Heart left ventricle (tissue), 16 donors: ENCODE measurements around the gene PKP1. TPM values are rescaled to one million over a fixed set of nuclear protein-coding genes. Genes with fewer than 3 reads are reported as not detected.

Experiments used
- ATAC-seq, 4 donors: fragments of 200-7000 bp; cut with Tn5 transposase; one replicate each; pipeline ENCODE4 v1.9.1; 2020 to 2022; ENCODE audit warnings: moderate library complexity in 4 of 4, mild to moderate bottlenecking in 3 of 4, moderate number of reproducible peaks in 1 of 4
- DNase-seq, 5 donors: peaks; one replicate each; pipeline ENCODE4 v3.0.0-alpha.2; 2020
- H3K27ac ChIP-seq, 12 donors: fragments of 200-600 bp; sonication (generic) in 4 of 12; one replicate each; pipeline versions ENCODE4 v1.5.0 to v1.8.0; 2016 to 2022; ENCODE audit warnings: mild to moderate bottlenecking in 2 of 12
- H3K27me3 ChIP-seq, 9 donors: fragments of 200-600 bp; sonication (generic) in 2 of 9; one replicate each; pipeline versions ENCODE4 v1.5.1 to v1.8.0; 2016 to 2022; ENCODE audit warnings: mild to moderate bottlenecking in 3 of 9
- H3K36me3 ChIP-seq, 9 donors: fragments of 200-600 bp; sonication (generic) in 2 of 9; one replicate each; pipeline versions ENCODE4 v1.5.0 to v1.8.0; 2018 to 2022; ENCODE audit warnings: mild to moderate bottlenecking in 2 of 9
- H3K4me1 ChIP-seq, 12 donors: fragments of 200-600 bp; sonication (generic) in 4 of 12; one replicate each; pipeline versions ENCODE4 v1.5.0 to v1.8.0; 2016 to 2022; ENCODE audit warnings: mild to moderate bottlenecking in 3 of 12
- H3K4me3 ChIP-seq, 12 donors: fragments of 200-600 bp; sonication (generic) in 4 of 12; one replicate each; pipeline versions ENCODE4 v1.5.0 to v1.8.0; 2017 to 2022; ENCODE audit warnings: mild to moderate bottlenecking in 9 of 12, moderate library complexity in 4 of 12
- H3K9me3 ChIP-seq, 12 donors: fragments of 200-600 bp; sonication (generic) in 4 of 12; one replicate each; pipeline versions ENCODE4 v1.5.0 to v1.8.0; 2016 to 2022; ENCODE audit warnings: mild to moderate bottlenecking in 1 of 12
- POLR2A ChIP-seq, 2 donors: fragments of 450-650 bp; IDR thresholded peaks; one replicate each; pipeline ENCODE4 v1.6.1; 2017; ENCODE audit warnings: antibody characterized with exemption in 2 of 2, mild to moderate bottlenecking in 2 of 2, moderate library complexity in 2 of 2
- WGBS, 4 donors: extraction: QIAGEN DNeasy Blood & Tissue Kit in 2 of 4; methylation state at CpG; one replicate each; pipeline versions ENCODE4 v1.1.5 to v1.1.7; 2013 to 2018; 5-methylcytosine and 5-hydroxymethylcytosine counted together
- intact Hi-C, 10 donors: fragments of 100-400 bp; cut with DNase I; formaldehyde crosslinking; loops; one replicate each; pipeline versions ENCODE4 v1.11.1 to v1.14.2; 2022
- polyA plus RNA-seq, 2 donors: library from polyadenylated mRNA; stranded (reverse); fragments of 200-250 nt; gene quantifications; one replicate each; pipeline ENCODE4 v1.2.3, GENCODE V29; 2013
- total RNA-seq, 9 donors: library from RNA; depleted of rRNA in 2 of 9; stranded (reverse); fragments of >200 nt in 2 of 9; fragmentation: NEBNext Ultra II Directional in 3 of 9; extraction: Animal tissue kit (Norgen Biotek cat#: 25700) in 3 of 9; gene quantifications; one replicate each; pipeline versions ENCODE4 v1.1.0 to v1.2.4, GENCODE V29; 2016 to 2023
- TF ChIP-seq, protein P1 (sequence below), 12 donors: fragments of 200-600 bp; sonication (generic) in 4 of 12; IDR thresholded peaks; one replicate each; pipeline versions ENCODE4 v1.5.0 to v1.8.0; 2018 to 2022; ENCODE audit warnings: antibody characterized with exemption in 12 of 12, mild to moderate bottlenecking in 5 of 12
- donor health status: ischemic (EF 13 %, LVEDD 7.1; RV severe dilation, severe dysfunction).
- donor health status: healthy with polysubstance abuse.
- donor health status: DM: no; HTN: yes; CAD: no.
- donor health status: DM: no; HTN: no; CAD: no.
- donor health status: ischemic (EF 25% LVEDD 6.9; RV normal size, moderate dysfunction).
- donor health status: ischemic (EF 25% LVEDD 5.7; RV mildly dilated, moderate dysfunction).
- donor health status: healthy.
- donor health status: DM: yes; HTN: yes; CAD: no.
- donor health status: ischemic (EF 35%, LVEDD 5.7; RV mildly dilated, moderate dysfunction).
- donor health status: nonischemic (EF 11% LVEDD 7.7; RV severe dilation, severe dysfunction).
- donor health status: DM: yes; HTN: yes; CAD: no.
- donor health status: PGD.
- donor health status: ischemic (EF 29% LVEDD 5.4; RV normal size, mild dysfunction).
- donor health status: nonischemic (EF 23%, LVEDD 6.1; RV moderate dilation, normal function).

PKP1 gene
- total and polyA plus RNA-seq, 11 donors = 0.09 to 1.6 (median 0.32) TPM; not detected in 3

DNA sequence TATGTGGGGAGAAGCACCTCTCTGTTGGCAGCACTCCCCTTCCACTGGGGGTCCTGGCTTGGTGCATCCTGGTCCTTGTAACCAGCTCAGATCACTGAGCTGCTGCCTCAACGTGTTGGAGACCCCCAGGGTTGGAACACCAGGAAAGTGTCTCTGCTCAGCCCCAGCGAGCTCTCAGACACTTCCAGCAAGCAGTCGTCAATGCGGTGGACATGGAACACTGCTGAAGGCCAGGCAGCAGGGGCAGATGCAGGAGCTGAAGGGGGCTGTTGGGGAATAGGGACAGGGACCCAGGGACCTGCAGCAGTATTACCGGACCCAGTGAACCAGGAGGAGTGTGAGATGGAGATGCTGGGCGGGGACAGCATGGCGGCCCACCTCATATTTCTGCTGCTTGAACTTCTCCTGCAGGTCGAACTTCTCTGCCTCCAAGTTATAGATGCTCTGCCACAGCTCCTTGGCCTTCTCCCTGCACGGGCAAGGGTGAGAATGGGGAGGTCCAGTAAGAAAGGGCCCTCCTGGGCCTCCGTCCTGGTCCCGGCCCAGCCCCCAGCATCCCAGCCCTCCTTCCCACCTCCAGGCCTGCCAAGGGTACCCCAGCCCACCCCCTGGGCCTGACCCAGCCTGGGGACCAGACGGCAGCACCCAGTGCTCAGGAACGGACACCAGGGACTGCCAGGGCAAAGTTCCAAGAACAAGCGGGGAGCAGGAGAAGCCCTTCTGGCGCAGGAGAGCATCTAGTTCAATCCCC, 77.8 kb downstream of the PKP1 start:
- Histone ChIP-seq H3K9me3 (no peaks in the 10 kb centered on the region), H3K4me3 (no peak overlapping the region), H3K27me3 (no peaks in the 10 kb centered on the region), H3K4me1 (peaks cover 0 to 21% (median 3%) of the 10 kb centered on the region in 12 donors), H3K36me3 (peaks cover 0 to 76% (median 53%) of the 10 kb centered on the region in 9 donors), H3K27ac (peak overlapping the region in 6 of 12 donors; percentile 4 to 58 (median 36))
- 64 to 69% (median 67%) methylated on average over 11 to 15 of the region's 15 CpGs for whole genome bisulfite sequencing, 4 donors
- DNase-seq = peak in 3 of 5 donors; percentile 37 to 54 (median 47)
- TF ChIP-seq POLR2A (IDR thresholded peaks at IDR 0.05) = no peak
- TF ChIP-seq, protein P1, sequence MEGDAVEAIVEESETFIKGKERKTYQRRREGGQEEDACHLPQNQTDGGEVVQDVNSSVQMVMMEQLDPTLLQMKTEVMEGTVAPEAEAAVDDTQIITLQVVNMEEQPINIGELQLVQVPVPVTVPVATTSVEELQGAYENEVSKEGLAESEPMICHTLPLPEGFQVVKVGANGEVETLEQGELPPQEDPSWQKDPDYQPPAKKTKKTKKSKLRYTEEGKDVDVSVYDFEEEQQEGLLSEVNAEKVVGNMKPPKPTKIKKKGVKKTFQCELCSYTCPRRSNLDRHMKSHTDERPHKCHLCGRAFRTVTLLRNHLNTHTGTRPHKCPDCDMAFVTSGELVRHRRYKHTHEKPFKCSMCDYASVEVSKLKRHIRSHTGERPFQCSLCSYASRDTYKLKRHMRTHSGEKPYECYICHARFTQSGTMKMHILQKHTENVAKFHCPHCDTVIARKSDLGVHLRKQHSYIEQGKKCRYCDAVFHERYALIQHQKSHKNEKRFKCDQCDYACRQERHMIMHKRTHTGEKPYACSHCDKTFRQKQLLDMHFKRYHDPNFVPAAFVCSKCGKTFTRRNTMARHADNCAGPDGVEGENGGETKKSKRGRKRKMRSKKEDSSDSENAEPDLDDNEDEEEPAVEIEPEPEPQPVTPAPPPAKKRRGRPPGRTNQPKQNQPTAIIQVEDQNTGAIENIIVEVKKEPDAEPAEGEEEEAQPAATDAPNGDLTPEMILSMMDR (IDR thresholded peaks at IDR 0.05) = no peak
- intact Hi-C loops = loop anchor here in 8 of 10 donors (1.0 to 5.0 kb wide), 4 partner anchors 106 to 109 kb away; no protein-coding TSS in a partner anchor
- no peak for ATAC-seq

GRCh38 chr1:201361652-201362504, 78.6 kb downstream of the PKP1 start:
- Histone ChIP-seq H3K27ac (peak overlapping the region in 5 of 12 donors; percentile 30 to 58 (median 48)), H3K4me3 (no peak overlapping the region), H3K4me1 (peaks cover 0 to 21% (median 3%) of the 10 kb centered on the region in 12 donors), H3K27me3 (no peaks in the 10 kb centered on the region), H3K9me3 (no peaks in the 10 kb centered on the region), H3K36me3 (peaks cover 0 to 83% (median 54%) of the 10 kb centered on the region in 9 donors)
- ATAC-seq (peak in 2 of 4 donors; percentile 2 to 10), DNase-seq (peak in 3 of 5 donors; percentile 51 to 57 (median 56))
- TF ChIP-seq, protein P1 (IDR thresholded peaks at IDR 0.05) = peak; percentile 56 to 77 (median 71)
- peak in 1 of 2 donors; percentile 30 for TF ChIP-seq POLR2A (IDR thresholded peaks at IDR 0.05)
- intact Hi-C loops = loop anchor here (1.0 to 5.0 kb wide), 5 partner anchors 106 to 110 kb away; no protein-coding TSS in a partner anchor
- WGBS, 4 donors = 42 to 45% (median 43%) methylated on average over 10 of the region's 10 CpGs

DNA sequence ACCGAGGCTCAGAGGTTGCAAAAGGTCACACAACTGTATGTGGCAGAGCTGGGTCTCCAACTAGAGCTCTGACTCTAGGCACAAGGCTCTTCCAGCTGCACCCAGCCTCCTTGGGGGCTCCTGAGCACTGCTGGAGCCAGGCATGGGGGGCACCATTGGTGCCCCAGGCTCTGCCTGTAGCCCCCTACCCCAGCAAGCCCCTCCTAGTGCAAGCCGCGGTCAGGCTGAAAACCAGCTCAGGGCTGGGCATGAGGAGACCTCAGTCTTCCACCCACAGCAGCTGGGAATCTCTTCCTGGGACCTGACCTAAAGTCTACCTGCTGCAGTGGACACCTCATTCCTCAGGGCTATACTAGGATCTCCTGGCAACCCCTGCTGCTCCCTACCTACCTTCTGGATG, 79.6 kb downstream of the PKP1 start:
- DNase-seq (peak in 2 of 5 donors; percentile 19 to 47), ATAC-seq (no peak)
- Histone ChIP-seq H3K27me3 (no peaks in the 10 kb centered on the region), H3K4me1 (peaks cover 0 to 23% (median 3%) of the 10 kb centered on the region in 12 donors), H3K36me3 (peaks cover 0 to 93% (median 64%) of the 10 kb centered on the region in 9 donors), H3K4me3 (no peak overlapping the region), H3K9me3 (no peaks in the 10 kb centered on the region), H3K27ac (peak overlapping the region in 7 of 12 donors; percentile 8 to 48 (median 30))
- intact Hi-C loops = loop anchor here in 5 of 10 donors (1.0 to 5.0 kb wide), 3 partner anchors 107 to 111 kb away; no protein-coding TSS in a partner anchor
- TF ChIP-seq, protein P1 (IDR thresholded peaks at IDR 0.05) = no peak
- no peak for TF ChIP-seq POLR2A (IDR thresholded peaks at IDR 0.05)
- 79 to 91% (median 87%) methylated on average over 3 of the region's 3 CpGs for WGBS, 4 donors
